HL-60 (cell line): ENCODE measurements around the gene L3MBTL1.

ENCODE experiments used
- CTCF ChIP-seq: IDR thresholded peaks from one replicate; pipeline ENCODE4 v1.5.1; 2011; ENCODE audit warnings: low read length, control low read depth, inconsistent platforms; ENCODE audit not compliant: insufficient read depth
- GABPA ChIP-seq: IDR thresholded peaks from 2 replicates; pipeline ENCODE4 v1.6.1; 2012; ENCODE audit warnings: low read depth
- POLR2AphosphoS5 ChIP-seq: IDR thresholded peaks from 2 replicates; pipeline ENCODE4 v1.6.1; 2012; ENCODE audit warnings: low read depth
- REST ChIP-seq: IDR thresholded peaks from 2 replicates; pipeline ENCODE4 v1.6.1; 2012; ENCODE audit warnings: low read depth; ENCODE audit not compliant: insufficient replicate concordance
- SPI1 ChIP-seq: IDR thresholded peaks from 2 replicates; pipeline ENCODE4 v1.6.1; 2012; ENCODE audit warnings: low read depth, mild to moderate bottlenecking, borderline replicate concordance

GRCh38 chr20:43569282-43569681, 61.8 kb downstream of the L3MBTL1 start:
- TF ChIP-seq POLR2AphosphoS5, result no peak
- TF ChIP-seq CTCF, result no peak
- TF ChIP-seq GABPA, result no peak
- no peak for TF ChIP-seq REST
- no peak for TF ChIP-seq SPI1
